ENCODE data around the gene GUCA2A.

GRCh38 chr1:42211224-42211623, 46.7 kb upstream of the GUCA2A start:
- TF ChIP-seq CTCF (IDR thresholded peaks at IDR 0.05) (no peak), MEF2A (IDR thresholded peaks at IDR 0.05; ENCODE audit: borderline replicate concordance, low read depth) (no peak), MXI1 (IDR thresholded peaks at IDR 0.05; ENCODE audit: low read depth, low read length) (no peak), POLR2AphosphoS5 (IDR thresholded peaks at IDR 0.05; ENCODE audit: low read depth, low read length) (no peak), SIN3A (IDR thresholded peaks at IDR 0.05; ENCODE audit: borderline replicate concordance, low read depth, low read length) (no peak), TEAD4 (IDR thresholded peaks at IDR 0.05; ENCODE audit: borderline replicate concordance, insufficient read depth) (no peak), EP300 (IDR thresholded peaks at IDR 0.05; ENCODE audit: borderline replicate concordance in 1 of 2, low read depth in 1 of 2, low read length in 1 of 2) (no peak), JUND (IDR thresholded peaks at IDR 0.05) (no peak)
